SK-N-SH (cell line): ENCODE results near the gene CREG1. TPM values are rescaled to one million over a fixed set of nuclear protein-coding genes. Genes with fewer than 3 reads are reported as not detected.

Experiments
- CTCF ChIA-PET: fragments of 300-600, 350-600 bp; formaldehyde crosslinking; extraction: SDS; loops from one replicate; lab custom pipeline; 2021; lab: Yijun Ruan, JAX
- POLR2A ChIA-PET: fragments of 350-600 bp; sonication (Branson Sonifier 250); formaldehyde crosslinking; extraction: SDS; loops from one replicate; lab custom pipeline; 2020; ENCODE audit warnings: antibody characterized with exemption, inconsistent platforms; lab: Yijun Ruan, JAX
- DNase-seq: peaks from one replicate; pipeline ENCODE4 v3.0.0; 2012
- H2AFZ ChIP-seq: fragments of 200-600 bp; sonication (generic); 2 replicates; pipeline ENCODE4 v1.8.1; 2016; ENCODE audit warnings: antibody characterized with exemption, mild to moderate bottlenecking, low read depth
- H3F3A ChIP-seq: fragments of 200-600 bp; sonication (generic); replicated peaks from 2 replicates; pipeline ENCODE3; 2016; ENCODE audit warnings: antibody characterized with exemption, mild to moderate bottlenecking; ENCODE audit not compliant: insufficient read depth
- H3K27ac ChIP-seq, 2 experiments: fragments of 200-500 bp in 1 of 2; fragments of 200-600 bp in 1 of 2; sonication (Bioruptor generic) in 1 of 2; sonication (generic), shearing (Covaris generic) in 1 of 2; 2 replicates each; pipeline versions ENCODE4 v1.5.1 to v1.6.1; 2014 to 2016; ENCODE audit warnings: low read depth in 2 of 2, inconsistent platforms in 1 of 2, low read length in 1 of 2, mild to moderate bottlenecking in 1 of 2, mixed read lengths in 1 of 2
- H3K27me3 ChIP-seq: fragments of 200-600 bp; sonication (generic), shearing (Covaris generic); 2 replicates; pipeline ENCODE4 v1.6.1; 2016; ENCODE audit warnings: mixed run types; ENCODE audit not compliant: insufficient read depth
- H3K36me3 ChIP-seq, 2 experiments: fragments of 200-500 bp in 1 of 2; fragments of 200-600 bp in 1 of 2; sonication (Bioruptor generic) in 1 of 2; sonication (generic) in 1 of 2; replicated peaks in 1 of 2; 2 replicates each; pipeline versions ENCODE3 to v1.5.1; 2014 to 2016; ENCODE audit warnings: low read length in 1 of 2, mild to moderate bottlenecking in 1 of 2; ENCODE audit not compliant: insufficient read depth in 2 of 2, control insufficient read depth in 1 of 2
- H3K4me1 ChIP-seq, 2 experiments: fragments of 200-500 bp in 1 of 2; fragments of 200-600 bp in 1 of 2; sonication (Bioruptor generic) in 1 of 2; sonication (generic), shearing (Covaris generic) in 1 of 2; 2 replicates each; pipeline versions ENCODE4 v1.5.1 to v1.6.1; 2014 to 2016; ENCODE audit warnings: low read depth in 1 of 2, low read length in 1 of 2, mixed run types in 1 of 2; ENCODE audit not compliant: insufficient read depth in 2 of 2, control insufficient read depth in 1 of 2
- H3K4me2 ChIP-seq: fragments of 200-600 bp; sonication (generic), shearing (Covaris generic); 2 replicates; pipeline ENCODE4 v1.6.1; 2017; ENCODE audit warnings: mixed run types
- H3K4me3 ChIP-seq, 2 experiments: fragments of 200-500 bp in 1 of 2; fragments of 200-600 bp in 1 of 2; sonication (Bioruptor generic) in 1 of 2; sonication (generic), shearing (Covaris generic) in 1 of 2; 2 replicates each; pipeline versions ENCODE4 v1.5.1 to v1.8.1; 2014 to 2016; ENCODE audit warnings: low read depth in 2 of 2, inconsistent platforms in 1 of 2, low read length in 1 of 2, mild to moderate bottlenecking in 1 of 2, mixed read lengths in 1 of 2, moderate library complexity in 1 of 2
- H3K79me2 ChIP-seq: fragments of 200-600 bp; sonication (generic); 2 replicates; pipeline ENCODE4 v1.8.1; 2017; ENCODE audit warnings: mild to moderate bottlenecking; ENCODE audit not compliant: insufficient read depth
- H3K9ac ChIP-seq: fragments of 200-600 bp; sonication (generic); 2 replicates; pipeline ENCODE4 v1.6.1; 2017; ENCODE audit warnings: mixed run types
- H3K9me2 ChIP-seq: fragments of 200-600 bp; sonication (generic); 2 replicates; pipeline ENCODE4 v1.6.1; 2017; ENCODE audit warnings: mixed run types
- H3K9me3 ChIP-seq: fragments of 200-600 bp; sonication (generic); 2 replicates; pipeline ENCODE4 v1.6.1; 2017; ENCODE audit warnings: mixed run types, mild to moderate bottlenecking, moderate library complexity
- H4K20me1 ChIP-seq: fragments of 200-600 bp; sonication (generic); 2 replicates; pipeline ENCODE4 v1.6.1; 2017; ENCODE audit warnings: mild to moderate bottlenecking, mixed run types; ENCODE audit not compliant: insufficient read depth
- EP300 ChIP-seq, 2 experiments: IDR thresholded peaks; 2 replicates each; pipeline versions ENCODE4 v1.4.0 to v1.6.1; 2012; ENCODE audit warnings: borderline replicate concordance in 1 of 2, low read depth in 1 of 2, low read length in 1 of 2
- FOXJ3 ChIP-seq: sonication (generic); formaldehyde crosslinking; IDR thresholded peaks from 2 replicates; pipeline ENCODE4 v1.5.1; 2020; ENCODE audit warnings: mild to moderate bottlenecking, missing genetic modification reagents
- GATA2 ChIP-seq: sonication (generic); formaldehyde crosslinking; IDR thresholded peaks from 2 replicates; pipeline ENCODE4 v1.5.0; 2020; ENCODE audit warnings: mild to moderate bottlenecking, missing genetic modification reagents
- WGBS: methylation state at CpG from one replicate; pipeline ENCODE4 v1.1.6; 2017; ENCODE audit warnings: low lambda C conversion rate; 5-methylcytosine and 5-hydroxymethylcytosine counted together
- polyA plus RNA-seq, 3 experiments: library from polyadenylated mRNA; depleted of rRNA; stranded (reverse); fragments of >200 nt; gene quantifications; 2 replicates each; pipeline ENCODE4 v1.2.3, GENCODE V29; 2012
- TF ChIP-seq, protein P1 (sequence below): IDR thresholded peaks from 2 replicates; pipeline ENCODE4 v1.4.0; 2012; ENCODE audit warnings: low read depth
- TF ChIP-seq, protein P2 (sequence below): fragments of 150-350 bp; IDR thresholded peaks from 2 replicates; pipeline ENCODE4 v1.6.1; 2017; ENCODE audit warnings: antibody characterized with exemption, low read length, low read depth, borderline replicate concordance
- TF ChIP-seq, protein P3 (sequence below): IDR thresholded peaks from 2 replicates; pipeline ENCODE4; 2012

Gene CREG1
- polyA plus RNA-seq, 1 of the 3 experiments (the other 2 are of a cell fraction), result 26.1 TPM

DNA sequence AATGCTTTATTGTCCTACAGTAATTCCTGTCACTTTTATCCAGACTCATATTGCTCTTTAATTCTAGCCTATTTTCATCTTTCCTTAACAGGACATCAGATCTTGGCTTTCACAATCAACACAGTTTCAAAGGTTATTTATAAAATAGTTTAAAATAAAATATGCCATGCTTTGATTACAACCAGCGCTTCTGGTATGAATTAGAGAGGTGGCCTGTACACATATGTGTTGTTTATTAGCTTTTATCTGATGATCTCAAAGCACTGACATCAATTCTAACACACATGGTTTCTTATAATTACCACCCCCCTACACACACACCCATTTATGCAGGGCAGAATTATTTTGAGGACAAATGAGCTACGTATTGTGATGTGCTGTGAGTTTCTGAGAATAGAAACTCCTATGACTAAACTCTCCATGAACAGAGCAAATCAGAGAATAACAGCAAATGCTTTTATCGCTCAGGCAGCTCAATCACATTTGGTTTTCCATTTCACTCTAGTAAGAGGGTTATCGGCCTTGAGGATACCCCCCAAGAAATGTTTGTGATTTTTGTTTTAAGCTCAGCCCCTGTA lies 53.2 kb downstream of the CREG1 start:
- Histone ChIP-seq H3K9me3 (no peaks in the 10 kb centered on the region), H3K9ac (no peak overlapping the region), H3K27ac (no peak overlapping the region), H3K4me2 (no peak overlapping the region), H3K9me2 (no peaks in the 10 kb centered on the region), H3K4me1 (peaks cover 0 to 10% of the 10 kb centered on the region in 2 experiments; a peak in 2 of 4 replicates), H2AFZ (no peak overlapping the region; the same call in 1 of the 2 replicates), H3F3A (no peaks in the 10 kb centered on the region), H3K4me3 (no peak overlapping the region), H4K20me1 (no peaks in the 10 kb centered on the region), H3K36me3 (no peaks in the 10 kb centered on the region), H3K79me2 (no peaks in the 10 kb centered on the region), H3K27me3 (peaks cover 11% of the 10 kb centered on the region)
- CTCF ChIA-PET, result interaction anchor here (0.6 to 3.6 kb wide), 5 partner anchors 33 to 994 kb away, joined by 3 to 14 read pairs (median 6); no protein-coding TSS in a partner anchor
- peak in 1 of 2 experiments; percentile 13; a peak in 1 of 4 replicates for TF ChIP-seq EP300 (IDR thresholded peaks at IDR 0.05; ENCODE audit: borderline replicate concordance in 1 of 2, low read depth in 1 of 2, low read length in 1 of 2)
- peak; percentile 59 for TF ChIP-seq GATA2
- TF ChIP-seq, protein P1, sequence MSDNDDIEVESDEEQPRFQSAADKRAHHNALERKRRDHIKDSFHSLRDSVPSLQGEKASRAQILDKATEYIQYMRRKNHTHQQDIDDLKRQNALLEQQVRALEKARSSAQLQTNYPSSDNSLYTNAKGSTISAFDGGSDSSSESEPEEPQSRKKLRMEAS, result no peak
- TF ChIP-seq, protein P2, sequence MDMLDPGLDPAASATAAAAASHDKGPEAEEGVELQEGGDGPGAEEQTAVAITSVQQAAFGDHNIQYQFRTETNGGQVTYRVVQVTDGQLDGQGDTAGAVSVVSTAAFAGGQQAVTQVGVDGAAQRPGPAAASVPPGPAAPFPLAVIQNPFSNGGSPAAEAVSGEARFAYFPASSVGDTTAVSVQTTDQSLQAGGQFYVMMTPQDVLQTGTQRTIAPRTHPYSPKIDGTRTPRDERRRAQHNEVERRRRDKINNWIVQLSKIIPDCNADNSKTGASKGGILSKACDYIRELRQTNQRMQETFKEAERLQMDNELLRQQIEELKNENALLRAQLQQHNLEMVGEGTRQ, result no peak
- POLR2A ChIA-PET, result no interaction called here
- WGBS, result 49% methylated on average over 4 of the region's 4 CpGs
- DNase-seq, result peak; percentile 47

DNA sequence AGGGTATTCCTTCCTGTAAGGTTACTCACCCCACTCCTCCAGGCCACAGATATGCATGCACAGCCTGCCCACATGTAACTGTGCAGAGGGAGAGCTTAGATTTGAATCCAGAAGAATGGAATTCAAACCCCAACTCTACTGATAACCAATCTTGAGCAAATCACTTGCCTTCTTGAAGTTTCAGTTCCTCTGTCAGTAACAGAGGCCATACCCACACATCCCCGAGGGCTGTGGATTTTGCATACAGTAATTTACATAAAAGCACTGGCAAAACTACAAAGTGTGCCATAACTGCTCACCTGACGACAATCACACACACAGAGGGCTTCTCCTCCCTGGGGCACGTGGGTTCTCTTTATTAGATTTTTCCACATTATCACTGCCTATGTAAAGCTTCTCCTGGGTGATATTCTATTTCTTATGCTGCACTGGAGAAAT lies 53.9 kb downstream of the CREG1 start:
- Histone ChIP-seq H3K27ac (no peak overlapping the region), H2AFZ (no peak overlapping the region), H3K36me3 (no peaks in the 10 kb centered on the region), H3K27me3 (peaks cover 18% of the 10 kb centered on the region), H3K4me1 (peaks cover 0 to 10% of the 10 kb centered on the region in 2 experiments; a peak in 2 of 4 replicates), H3K9ac (no peak overlapping the region), H3K9me2 (no peaks in the 10 kb centered on the region), H3K79me2 (no peaks in the 10 kb centered on the region), H3K4me3 (no peak overlapping the region), H3F3A (no peaks in the 10 kb centered on the region), H4K20me1 (no peaks in the 10 kb centered on the region), H3K9me3 (no peaks in the 10 kb centered on the region), H3K4me2 (no peak overlapping the region)
- DNase-seq, result no peak
- ChIA-PET POLR2A (no interaction called here), CTCF (interaction anchor here (1.5 to 3.6 kb wide), 4 partner anchors 34 to 232 kb away, joined by 3 to 14 read pairs (median 6); no protein-coding TSS in a partner anchor)
- WGBS, result 20% methylated on average over 3 of the region's 3 CpGs
- no peak for TF ChIP-seq GATA2

DNA sequence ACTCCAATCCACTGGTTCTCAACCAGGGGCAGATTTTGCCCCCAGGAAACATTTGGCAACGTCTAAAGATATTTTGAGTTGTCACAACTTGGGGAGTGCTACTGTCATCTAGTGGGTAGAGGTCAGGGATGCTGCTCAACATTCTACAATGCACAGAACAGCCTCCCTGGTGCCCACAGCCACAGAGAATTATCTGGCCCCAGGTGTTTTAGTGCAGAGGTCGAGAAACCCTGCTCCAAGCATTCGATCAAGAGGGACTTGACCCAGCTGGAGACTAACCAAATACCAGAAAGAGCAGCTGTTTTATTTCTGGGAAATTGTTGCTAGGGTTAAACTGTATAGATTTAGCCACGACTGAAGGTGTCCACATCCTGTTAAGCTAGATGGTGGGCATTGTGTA lies 54.5 kb downstream of the CREG1 start:
- Histone ChIP-seq H3K9ac (no peak overlapping the region), H3F3A (no peaks in the 10 kb centered on the region), H3K9me3 (no peaks in the 10 kb centered on the region), H3K4me3 (no peak overlapping the region), H3K4me1 (peaks cover 0 to 10% of the 10 kb centered on the region in 2 experiments; a peak in 2 of 4 replicates), H4K20me1 (no peaks in the 10 kb centered on the region), H3K79me2 (no peaks in the 10 kb centered on the region), H3K4me2 (no peak overlapping the region), H2AFZ (no peak overlapping the region), H3K27ac (no peak overlapping the region), H3K27me3 (peaks cover 24% of the 10 kb centered on the region), H3K36me3 (no peaks in the 10 kb centered on the region), H3K9me2 (no peaks in the 10 kb centered on the region)
- DNase-seq, result no peak
- TF ChIP-seq, protein P3, sequence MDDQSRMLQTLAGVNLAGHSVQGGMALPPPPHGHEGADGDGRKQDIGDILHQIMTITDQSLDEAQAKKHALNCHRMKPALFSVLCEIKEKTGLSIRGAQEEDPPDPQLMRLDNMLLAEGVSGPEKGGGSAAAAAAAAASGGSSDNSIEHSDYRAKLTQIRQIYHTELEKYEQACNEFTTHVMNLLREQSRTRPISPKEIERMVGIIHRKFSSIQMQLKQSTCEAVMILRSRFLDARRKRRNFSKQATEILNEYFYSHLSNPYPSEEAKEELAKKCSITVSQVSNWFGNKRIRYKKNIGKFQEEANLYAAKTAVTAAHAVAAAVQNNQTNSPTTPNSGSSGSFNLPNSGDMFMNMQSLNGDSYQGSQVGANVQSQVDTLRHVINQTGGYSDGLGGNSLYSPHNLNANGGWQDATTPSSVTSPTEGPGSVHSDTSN, result no peak
- no peak for TF ChIP-seq FOXJ3
- WGBS, result 26% methylated on average over 4 of the region's 4 CpGs
- ChIA-PET CTCF (interaction anchor here (1.5 to 2.2 kb wide), 3 partner anchors 42 to 231 kb away, joined by 3 to 7 read pairs (median 6); no protein-coding TSS in a partner anchor), POLR2A (no interaction called here)
